Activated T-cell treated with anti-CD3 and anti-CD28 coated beads, Interleukin-2, amount 50 U/mL, for 1 hour (primary cell): ENCODE results near the gene CD164L2.
"Not testable (repeated sequence)": the region's sequence is repeated elsewhere in the genome, so short reads cannot be mapped to it uniquely, and the experiment has no call there.

Experiments used
- DNase-seq: peaks from one replicate; pipeline ENCODE4 v3.0.0-alpha.2; 2020

Gene CD164L2

DNA sequence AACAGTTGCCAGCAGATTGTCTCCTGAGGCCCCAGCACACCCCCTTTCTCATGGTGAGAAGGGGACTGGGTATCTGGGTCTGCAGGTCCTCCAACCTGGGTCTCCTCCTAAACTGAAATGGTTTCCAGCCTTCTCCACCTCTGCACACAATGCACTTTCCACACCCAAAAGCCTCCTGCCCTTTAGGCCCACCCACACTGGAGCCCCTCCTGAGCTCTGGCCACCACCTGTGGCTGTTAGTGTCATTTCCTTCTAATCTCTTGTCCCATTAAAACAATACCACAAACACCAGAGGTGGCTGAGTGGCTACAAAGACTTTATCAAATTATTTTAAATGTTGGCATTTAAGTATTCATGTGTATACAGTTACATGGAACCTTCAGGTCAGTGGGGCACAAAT is 20.8 kb upstream of the CD164L2 start:
- no peak for DNase-seq

- DNase-seq = peak; percentile 48
Measured at GRCh38 chr1:27403065-27403726, 20.1 kb upstream of the CD164L2 start.

GRCh38 chr1:27402349-27402754 is 19.2 kb upstream of the CD164L2 start:
- no peak for DNase-seq

GRCh38 chr1:27400963-27401341 is 17.8 kb upstream of the CD164L2 start:
- no peak for DNase-seq

DNA sequence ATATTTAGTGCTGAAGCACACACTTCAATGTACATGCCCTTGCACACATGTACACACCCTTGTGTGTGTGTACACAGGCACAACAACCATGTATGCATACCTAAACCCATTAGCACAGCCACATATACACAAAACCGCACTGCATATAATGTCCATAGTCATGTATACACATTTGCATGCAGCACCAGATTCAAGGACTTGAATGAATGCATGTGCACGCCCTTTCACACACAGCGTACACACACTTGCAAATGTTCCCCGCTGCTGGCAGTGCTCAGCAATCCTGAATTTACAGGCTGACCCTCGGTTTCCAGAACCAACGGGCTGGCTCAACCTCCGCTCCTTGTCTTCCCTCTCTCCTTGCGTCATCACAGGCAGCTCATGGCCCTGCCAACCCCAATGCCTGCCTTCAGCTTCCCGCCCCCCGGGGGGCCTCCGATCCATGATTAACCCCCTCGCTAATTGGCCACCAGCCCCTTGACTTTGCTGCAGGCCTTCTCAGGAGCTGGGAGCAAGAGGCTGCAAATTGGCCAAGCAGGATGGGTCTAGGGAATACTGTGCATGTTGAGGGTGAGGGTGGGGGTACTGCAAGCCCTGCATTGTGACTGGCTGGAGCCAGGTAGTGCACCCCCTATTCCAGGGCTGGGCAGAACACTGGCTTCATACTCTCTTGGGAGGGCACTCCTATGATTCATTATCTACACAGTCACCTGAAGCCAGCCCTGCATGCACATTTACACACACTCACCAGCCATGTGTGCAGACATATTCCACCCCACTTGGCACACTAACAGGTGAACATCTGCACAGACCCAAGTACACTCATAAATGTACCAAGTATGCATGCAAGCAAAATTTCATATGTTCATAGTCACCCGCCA is 17.2 kb upstream of the CD164L2 start:
- no peak for DNase-seq

GRCh38 chr1:27399251-27400025 is 16.3 kb upstream of the CD164L2 start:
- no peak for DNase-seq

DNA sequence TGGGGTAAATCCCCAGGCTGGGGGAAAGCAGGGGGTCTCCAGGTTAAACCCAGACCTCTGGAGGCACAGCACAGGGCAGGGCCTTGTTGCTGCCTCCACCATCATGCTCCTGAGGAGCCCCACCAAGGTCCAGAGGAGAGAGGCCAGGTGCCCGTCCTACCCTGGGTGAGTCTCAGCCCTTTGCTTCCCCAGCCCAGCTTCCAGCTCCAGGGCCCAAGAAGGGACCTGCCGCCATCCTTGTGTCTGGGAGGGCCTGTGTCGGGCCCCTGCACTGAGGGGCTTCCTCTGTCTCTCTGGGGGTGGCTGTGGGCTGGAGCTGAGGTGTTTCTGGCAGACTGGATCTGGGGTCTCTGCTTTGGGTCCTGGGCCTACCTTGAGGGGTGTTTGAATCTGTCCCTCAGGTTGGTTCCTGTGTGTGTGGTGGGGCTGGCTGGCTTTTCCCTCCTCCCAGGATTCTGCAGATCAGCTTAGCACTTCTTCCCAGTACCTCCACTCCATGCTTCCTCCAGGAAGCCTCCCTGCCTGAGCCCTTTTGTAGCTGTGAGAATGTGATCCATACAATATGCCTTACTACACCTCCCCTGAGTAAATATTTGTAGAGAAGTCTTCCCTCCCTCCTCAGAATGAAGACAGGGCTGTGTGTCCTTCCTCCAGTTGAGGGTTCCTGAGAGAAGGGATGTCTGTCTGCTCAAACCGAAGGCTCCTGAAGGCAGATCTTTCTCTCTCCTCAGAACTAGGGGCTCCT is 15.4 kb upstream of the CD164L2 start:
- DNase-seq = no peak

- no peak for DNase-seq
Measured at GRCh38 chr1:27397749-27398148, 14.6 kb upstream of the CD164L2 start.

DNA sequence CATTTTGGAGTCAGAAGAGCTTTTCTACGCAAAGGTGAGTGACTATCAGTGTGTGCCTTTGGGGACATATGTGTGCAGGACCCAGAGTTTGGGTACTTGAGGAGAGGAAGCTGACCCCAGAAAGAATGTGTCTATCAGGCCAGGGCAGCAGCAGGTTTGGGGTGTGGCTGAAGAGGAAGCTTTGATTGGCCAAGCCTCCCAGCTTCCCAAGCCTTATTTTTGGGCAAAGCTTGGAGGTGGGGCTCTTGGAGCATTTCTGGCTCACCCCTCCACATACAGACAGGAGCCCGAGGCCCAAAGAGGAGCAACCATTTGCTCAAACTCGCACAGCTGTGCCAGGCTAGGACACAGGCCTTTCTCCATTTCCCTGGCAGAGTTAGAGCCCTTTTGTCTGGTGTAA is 14.0 kb upstream of the CD164L2 start:
- DNase-seq = no peak

DNA sequence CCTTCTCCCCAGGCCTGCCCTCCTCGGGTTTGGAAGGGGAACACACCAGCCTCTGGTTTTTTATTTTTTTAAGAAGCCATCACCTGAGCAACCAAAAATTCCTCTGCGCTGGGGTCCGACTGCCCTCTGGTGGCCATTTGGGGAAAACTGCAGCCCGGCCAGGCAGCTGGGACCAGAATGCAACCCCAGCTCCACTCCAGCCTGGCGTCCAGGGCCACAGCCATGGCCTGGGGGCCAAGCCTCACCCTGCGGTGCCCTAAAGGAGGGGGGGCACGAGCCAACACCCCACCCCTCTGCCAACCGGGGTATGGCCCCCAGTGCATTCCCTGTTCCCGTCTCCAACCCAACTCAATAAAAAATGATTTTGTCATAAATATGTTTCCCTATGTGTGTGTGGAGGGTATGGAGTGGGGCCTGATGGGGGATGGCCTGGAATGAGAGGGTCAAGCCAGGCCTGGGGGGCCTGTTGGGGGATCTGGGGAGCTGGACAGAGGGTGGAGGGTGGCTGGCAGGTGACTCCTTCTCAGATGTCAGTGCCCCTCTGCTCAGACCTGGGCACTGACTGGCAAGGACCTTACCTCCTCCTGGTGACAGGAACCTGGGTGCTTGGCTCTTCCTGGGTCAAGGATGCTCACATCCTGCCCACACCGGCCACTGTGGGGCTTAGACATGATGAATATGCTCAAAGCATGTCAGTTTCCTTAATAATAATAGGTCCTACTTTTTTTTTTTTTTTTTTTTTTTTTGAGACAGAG is 12.5 kb upstream of the CD164L2 start:
- peak; percentile 84 for DNase-seq

GRCh38 chr1:27394925-27395324 is 11.8 kb upstream of the CD164L2 start:
- no peak for DNase-seq

GRCh38 chr1:27394282-27394658 is 11.1 kb upstream of the CD164L2 start:
- no peak for DNase-seq

- DNase-seq = no peak
Measured at GRCh38 chr1:27393641-27394281, 10.6 kb upstream of the CD164L2 start.

DNA sequence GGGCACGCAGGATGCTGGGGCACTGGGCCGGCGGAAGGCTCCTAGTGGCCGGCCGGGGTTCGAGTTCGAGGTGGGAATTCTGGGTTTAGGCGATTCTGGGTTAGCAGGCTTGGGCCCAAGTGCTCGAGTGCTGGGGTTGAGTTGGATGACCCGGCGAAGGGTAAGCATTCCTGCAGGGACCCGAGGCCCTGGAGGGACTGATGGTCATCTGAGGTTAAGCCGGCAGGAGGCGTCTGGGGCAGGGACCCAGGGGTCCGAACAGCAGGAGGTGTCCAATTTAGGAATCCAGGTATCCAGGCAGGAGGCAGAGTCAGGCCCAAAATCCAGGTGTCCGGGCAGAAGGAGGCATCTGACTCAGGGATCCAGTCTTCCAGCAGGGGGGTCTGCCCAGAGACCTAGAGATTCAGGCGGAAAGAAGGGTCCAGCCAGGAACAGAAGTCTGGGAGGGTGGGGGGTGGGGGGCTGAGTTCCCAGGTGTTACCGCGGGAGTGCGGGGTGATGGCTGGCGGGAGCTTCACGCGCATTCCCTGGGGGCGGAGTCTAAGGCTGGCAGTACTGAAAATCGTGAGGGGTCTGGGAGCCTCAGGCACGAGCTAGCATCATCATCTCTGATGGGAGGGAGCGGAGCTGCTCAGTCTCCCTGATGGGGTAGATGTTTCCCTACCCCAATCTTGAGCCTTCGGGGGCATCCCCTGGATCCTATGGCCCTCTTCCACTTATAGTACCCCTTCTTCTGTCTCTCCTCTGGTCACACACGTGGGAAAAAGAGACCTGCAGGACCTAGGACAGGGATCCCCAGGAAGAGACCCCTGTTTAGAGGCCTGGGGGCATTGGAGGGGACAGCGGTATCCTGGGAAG is 9.9 kb upstream of the CD164L2 start:
- DNase-seq = no peak

GRCh38 chr1:27392096-27392777 is 9.1 kb upstream of the CD164L2 start, which contains the start of gene GPR3:
TSS of gene GPR3 (plus strand) at chr1:27392622. CDS start at chr1:27393799, 1,177 bp downstream.
- DNase-seq = peak; percentile 96

DNA sequence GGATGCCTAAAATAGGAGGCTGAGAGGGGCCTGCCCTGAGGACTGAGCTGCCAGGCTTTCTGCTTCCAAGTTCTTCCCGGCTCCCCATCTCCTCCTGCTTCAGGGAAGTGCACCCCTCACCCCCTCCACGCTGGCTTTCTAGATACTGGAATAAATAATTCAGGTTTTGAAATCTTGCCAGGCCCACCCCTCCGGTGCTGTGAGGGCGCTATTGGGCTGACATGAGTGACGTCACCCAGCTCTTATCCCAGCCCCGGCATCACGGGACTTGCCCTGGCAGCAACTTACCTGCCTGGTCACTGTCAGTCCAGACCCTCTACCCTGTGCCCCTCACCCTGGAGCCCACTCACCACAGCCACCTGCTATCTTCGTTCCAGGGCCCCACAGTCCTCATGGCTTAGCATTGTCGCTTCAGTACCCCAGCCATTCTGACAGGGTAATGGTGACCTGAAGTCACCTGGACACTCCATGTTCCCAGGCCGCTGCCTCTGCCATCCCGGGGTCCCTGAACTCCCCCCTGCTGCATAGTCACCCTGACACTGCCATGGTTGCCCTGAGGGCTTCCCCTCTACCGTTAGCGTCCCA is 8.5 kb upstream of the CD164L2 start:
- DNase-seq = peak; percentile 39

DNA sequence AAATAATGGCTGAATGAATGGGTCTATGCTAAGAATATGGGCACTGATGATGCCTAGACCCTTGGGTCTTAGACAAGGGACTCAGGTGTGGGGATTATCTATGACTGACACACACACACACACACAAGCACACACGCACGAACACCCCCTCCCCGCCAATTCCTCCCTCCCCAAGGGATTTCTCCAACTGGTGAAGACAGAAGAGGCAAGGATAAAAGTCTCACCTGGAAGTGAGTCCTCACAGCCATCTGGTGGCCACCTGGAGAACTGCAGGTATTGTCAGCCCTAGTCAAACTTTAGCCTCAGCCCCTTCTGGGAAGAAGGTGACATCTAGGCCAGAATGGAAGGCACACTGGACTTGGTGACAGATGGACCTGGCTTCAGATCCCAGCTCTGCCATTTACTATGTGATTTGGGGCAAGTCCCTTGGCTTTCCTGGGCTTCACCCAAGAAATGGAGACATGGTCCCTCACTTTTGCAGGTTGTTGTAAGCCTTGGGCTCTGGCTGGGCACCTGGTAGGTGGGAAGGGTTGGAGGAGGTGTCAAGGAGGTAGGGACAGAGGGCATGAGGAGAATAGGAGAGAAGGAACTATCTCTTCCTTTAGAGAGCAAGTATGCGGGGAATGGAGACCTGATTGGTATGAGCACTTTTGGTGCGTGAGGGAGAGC is 5.3 kb upstream of the CD164L2 start:
- peak; percentile 79 for DNase-seq

DNA sequence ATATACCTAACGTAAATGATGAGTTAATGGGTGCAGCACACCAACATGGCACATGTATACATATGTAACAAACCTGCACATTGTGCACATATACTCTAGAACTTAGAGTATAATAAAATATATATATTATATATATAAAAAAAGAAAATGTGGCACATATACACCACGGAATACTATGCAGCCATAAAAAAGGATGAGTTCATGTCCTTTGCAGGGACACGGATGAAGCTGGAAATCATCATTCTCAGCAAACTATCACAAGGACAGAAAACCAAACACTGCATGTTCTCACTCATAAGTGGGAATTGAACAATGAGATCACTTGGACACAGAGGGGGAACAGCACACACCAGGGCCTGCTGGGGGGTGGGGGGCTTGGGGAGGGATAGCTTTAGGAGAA is 1.7 kb upstream of the CD164L2 start:
- not testable (repeated sequence) for DNase-seq

DNA sequence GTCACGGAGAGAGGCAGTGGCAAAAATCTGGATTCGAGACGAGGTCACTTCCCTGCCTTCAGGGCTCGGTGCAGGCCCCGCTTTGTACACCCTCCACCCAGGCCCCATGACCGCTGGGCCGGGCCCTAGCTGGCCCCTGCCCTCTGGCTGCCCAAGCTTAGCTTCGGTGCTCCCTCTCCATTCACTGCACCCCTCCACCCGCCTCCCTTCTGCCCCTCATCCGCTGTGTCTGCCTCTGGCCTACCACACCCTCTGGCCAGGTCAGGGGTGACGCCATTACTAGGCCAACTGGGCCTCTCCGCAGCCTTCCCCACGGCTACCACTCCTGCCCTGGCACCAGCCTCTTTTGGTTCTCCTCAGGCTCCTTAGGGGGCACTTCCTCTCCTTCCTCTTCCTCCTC is 528 bp upstream of the CD164L2 start:
- DNase-seq = no peak
